AG09319 (cell line): Measurements from ENCODE around the gene KCNA10.

Source experiments
- DNase-seq: peaks from one replicate; pipeline ENCODE4 v3.0.0-alpha.2; 2010; ENCODE audit warnings: low read depth; ENCODE audit errors: extremely low read depth
- TF ChIP-seq, protein P1 (sequence below): IDR thresholded peaks from 2 replicates; pipeline ENCODE4 v1.5.1; 2011; ENCODE audit warnings: low read depth, mild to moderate bottlenecking, inconsistent platforms, low read length, moderate library complexity

Gene KCNA10

DNA sequence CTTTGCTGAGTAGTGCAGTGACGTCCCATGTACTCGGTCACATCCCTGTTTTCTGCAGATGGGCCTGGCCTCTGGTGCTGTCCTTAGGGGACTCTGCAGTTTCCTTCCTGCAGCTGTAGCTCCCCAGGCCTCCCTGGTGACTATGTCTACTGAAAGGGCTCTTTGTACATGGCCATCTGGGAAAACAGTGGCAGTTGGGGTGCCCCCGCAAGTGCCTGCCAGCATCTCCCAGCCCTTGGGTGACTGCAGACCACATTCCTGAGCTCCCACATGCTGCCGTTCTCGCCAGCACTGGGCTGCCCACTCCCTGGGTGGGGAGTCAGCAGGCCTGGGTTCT lies 37.5 kb upstream of the KCNA10 start:
- no peak for DNase-seq
- TF ChIP-seq, protein P1, sequence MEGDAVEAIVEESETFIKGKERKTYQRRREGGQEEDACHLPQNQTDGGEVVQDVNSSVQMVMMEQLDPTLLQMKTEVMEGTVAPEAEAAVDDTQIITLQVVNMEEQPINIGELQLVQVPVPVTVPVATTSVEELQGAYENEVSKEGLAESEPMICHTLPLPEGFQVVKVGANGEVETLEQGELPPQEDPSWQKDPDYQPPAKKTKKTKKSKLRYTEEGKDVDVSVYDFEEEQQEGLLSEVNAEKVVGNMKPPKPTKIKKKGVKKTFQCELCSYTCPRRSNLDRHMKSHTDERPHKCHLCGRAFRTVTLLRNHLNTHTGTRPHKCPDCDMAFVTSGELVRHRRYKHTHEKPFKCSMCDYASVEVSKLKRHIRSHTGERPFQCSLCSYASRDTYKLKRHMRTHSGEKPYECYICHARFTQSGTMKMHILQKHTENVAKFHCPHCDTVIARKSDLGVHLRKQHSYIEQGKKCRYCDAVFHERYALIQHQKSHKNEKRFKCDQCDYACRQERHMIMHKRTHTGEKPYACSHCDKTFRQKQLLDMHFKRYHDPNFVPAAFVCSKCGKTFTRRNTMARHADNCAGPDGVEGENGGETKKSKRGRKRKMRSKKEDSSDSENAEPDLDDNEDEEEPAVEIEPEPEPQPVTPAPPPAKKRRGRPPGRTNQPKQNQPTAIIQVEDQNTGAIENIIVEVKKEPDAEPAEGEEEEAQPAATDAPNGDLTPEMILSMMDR, result no peak

DNA sequence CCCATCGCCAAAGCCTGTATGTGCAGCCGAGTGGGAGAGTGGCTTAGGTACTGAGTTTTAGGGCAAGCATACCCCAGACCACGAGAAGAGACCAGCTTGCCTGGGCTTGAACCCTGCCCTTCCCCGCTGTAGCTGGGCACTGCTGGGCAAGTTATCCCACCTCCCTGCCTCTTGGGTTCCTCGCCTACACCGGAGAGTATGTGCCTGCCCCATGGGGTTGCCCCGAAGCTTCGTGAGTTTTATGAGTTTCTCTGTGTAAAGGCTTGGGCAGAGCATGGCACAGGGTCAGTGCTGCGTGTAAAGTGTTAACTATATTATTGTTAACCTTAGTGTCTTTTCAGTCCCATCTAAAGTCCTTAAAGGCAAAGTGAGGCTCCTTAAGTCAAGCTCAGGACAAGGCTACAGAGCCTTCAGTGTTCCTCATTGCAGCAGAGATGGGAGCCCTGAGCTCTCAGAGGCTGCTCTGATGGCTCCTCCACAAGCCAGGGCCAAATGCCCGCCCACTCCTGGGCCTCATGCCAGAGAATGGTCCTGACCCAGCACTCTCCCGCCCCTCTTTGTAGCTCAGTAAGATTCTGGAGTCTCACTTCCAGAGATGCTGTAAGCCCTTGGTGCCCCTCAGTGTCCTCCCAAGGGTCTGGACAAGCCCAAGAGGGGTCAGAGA lies 37.0 kb upstream of the KCNA10 start:
- TF ChIP-seq, protein P1, result no peak
- no peak for DNase-seq

DNA sequence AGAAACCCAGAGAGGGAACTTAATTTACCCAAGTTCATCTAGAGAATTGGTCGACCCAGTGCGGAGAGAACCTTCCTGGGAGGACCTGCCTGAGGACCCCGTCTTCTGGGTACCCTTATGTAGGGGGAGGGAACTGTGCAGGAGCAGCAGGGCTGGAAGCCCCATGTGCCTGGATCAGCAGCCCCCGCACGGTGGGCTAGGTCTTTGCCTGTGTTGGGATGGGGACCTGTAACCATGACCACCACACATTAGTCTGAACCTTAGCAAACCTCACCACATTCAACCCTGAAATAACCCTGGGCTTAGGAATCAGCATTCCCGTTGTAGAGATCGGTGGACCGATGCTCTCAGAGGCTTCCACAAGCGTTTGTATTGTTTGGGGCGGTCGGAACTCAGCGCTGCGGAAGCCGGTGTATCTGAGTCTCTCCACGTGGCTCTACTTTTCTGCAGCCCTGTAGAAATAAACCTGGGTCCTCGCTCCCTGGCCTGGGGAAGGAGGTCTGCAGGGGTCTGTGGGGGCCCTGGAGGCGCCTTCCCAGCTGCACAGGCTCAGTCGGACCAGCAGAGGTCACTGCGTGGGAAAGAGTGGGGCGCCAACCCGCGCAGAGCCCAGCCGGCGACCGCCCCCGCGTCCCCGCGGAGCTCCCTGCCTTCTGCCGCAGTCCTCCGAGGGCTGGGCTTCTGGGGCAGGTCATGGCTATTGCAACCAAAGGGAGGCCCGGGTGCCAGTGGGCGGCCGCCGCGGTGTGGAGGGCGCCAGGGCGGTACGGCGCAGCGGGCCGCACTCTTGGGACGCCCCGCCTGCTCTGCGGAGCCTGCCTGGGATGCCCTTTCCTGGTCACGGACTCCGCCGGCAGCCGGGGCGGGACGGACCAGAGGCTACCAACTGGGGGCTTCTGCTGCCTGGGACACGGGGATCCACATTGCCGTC lies 36.2 kb upstream of the KCNA10 start:
- TF ChIP-seq, protein P1, result peak; percentile 62
- no peak for DNase-seq

DNA sequence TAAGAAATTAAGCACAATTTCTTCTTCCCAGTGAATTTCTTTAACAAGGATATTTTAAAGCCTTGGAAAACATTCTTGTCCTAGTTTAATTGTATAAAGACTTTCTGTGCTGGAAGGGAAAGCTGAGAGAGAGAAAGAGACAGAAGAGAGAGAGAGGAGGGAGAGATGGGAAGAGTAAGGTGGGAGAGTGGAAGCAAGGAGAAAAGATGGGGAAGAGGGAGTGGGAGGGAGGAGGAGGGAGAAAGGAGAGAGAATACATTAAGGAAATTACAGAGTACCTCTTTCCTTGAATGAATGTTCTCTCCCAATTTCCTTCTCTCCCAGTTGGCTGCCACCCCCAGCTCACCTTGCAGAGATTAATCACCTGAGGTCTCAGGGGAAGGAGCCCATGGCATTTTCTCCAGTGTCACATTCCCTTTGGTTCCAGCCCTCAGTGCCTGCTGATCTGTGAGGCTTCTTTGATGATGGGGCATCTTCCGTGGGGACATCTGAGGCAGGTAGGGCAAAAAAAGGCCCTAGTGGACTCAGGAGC lies 32.4 kb upstream of the KCNA10 start:
- DNase-seq, result no peak
- TF ChIP-seq, protein P1, result no peak

DNA sequence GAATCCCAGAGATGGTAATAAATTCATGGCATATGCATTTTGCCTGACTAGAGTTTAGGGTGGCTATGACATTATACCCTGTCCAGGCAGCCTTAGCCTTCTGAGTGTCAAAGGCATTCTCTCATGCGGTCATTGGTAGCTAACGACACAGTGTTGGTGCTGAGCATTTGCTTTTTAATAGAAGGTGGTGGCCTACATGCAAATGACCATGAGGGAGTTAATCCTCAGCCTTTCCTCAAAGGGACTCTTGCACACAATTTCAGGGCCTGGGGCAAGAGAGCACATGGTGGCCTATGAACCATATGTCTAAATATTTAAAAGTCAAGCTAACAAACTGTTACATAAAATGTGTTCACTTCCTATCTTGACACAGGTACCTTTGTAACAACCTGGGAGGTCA lies 30.9 kb upstream of the KCNA10 start:
- TF ChIP-seq, protein P1, result no peak
- no peak for DNase-seq

DNA sequence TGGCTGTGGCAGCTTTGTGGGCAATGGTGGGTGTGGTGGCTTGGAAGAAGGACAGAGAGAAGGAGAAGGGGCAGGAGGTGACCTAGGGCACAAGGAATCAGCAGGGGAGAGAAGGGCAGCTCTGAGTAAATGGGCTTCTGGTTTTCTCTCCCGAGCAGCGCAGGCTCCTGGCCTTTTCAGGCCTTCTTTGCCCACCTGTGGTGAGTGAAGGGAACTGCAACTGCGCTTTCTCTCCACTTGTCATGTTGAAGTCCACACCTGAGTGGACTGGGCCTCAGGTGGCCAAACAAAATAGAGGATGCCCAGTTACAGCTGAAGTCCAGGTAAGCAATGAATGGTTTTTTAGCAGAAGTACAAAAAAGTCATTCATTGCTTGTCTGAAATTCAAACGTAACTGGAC lies 29.4 kb upstream of the KCNA10 start:
- TF ChIP-seq, protein P1, result peak; percentile 12
- DNase-seq, result no peak

DNA sequence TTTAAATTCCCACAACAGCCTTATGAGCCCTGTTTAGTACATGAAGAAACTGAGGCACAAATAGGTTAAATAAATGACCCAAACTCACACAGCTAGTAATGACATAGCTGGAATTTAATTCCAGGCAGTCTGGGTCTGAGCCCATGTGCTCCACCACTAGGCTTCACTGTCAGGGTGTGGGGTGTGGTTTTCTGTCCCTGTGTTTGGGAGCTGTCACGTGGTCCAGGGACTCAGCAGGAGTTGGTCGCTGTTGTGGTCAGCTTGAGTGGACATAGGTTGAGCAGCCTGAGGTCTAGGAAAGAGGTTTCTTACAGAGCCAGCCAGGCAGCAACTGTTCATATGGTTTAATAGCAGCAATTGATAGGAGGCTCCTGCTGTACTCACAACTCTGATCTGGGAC lies 28.0 kb upstream of the KCNA10 start:
- DNase-seq, result no peak
- TF ChIP-seq, protein P1, result no peak
